Activated T-helper 17 cell treated with anti-CD3 and anti-CD28 coated beads, Interleukin-2, amount 50 U/mL, for 72 hours (primary cell): ENCODE data around the gene ZNF438. TPM values are rescaled to one million over a fixed set of nuclear protein-coding genes. Genes with fewer than 3 reads are reported as not detected.
"Not testable (repeated sequence)": the region's sequence is repeated elsewhere in the genome, so short reads cannot be mapped to it uniquely, and the experiment has no call there.

Source experiments
- ATAC-seq: fragments of 150-1000 bp; cut with Tn5 transposase; replicated peaks from 2 replicates; pipeline ENCODE4 v1.10.0; 2021; ENCODE audit warnings: mild to moderate bottlenecking, moderate library complexity
- H3K27ac Mint-ChIP-seq: one replicate; pipeline ENCODE4 v1.8.0; 2022; ENCODE audit warnings: mixed read lengths
- H3K27me3 Mint-ChIP-seq: one replicate; pipeline ENCODE4 v1.8.0; 2022; ENCODE audit warnings: mixed read lengths
- H3K36me3 Mint-ChIP-seq: one replicate; pipeline ENCODE4 v1.8.0; 2022; ENCODE audit warnings: low read depth, mild to moderate bottlenecking, mixed read lengths
- H3K4me1 Mint-ChIP-seq: one replicate; pipeline ENCODE4 v1.8.0; 2022; ENCODE audit warnings: mixed read lengths
- H3K4me3 Mint-ChIP-seq: one replicate; pipeline ENCODE4 v1.8.0; 2022; ENCODE audit warnings: mild to moderate bottlenecking, mixed read lengths
- H3K9me3 Mint-ChIP-seq: one replicate; pipeline ENCODE4 v1.8.0; 2022; ENCODE audit warnings: mixed read lengths
- total RNA-seq, 2 donors: library from RNA; stranded (reverse); gene quantifications; one replicate each; pipeline ENCODE4 v1.2.3, GENCODE V29; 2022

The ZNF438 gene
- total RNA-seq, 2 donors from 2014 or later = 5.1 to 6.2 TPM

DNA sequence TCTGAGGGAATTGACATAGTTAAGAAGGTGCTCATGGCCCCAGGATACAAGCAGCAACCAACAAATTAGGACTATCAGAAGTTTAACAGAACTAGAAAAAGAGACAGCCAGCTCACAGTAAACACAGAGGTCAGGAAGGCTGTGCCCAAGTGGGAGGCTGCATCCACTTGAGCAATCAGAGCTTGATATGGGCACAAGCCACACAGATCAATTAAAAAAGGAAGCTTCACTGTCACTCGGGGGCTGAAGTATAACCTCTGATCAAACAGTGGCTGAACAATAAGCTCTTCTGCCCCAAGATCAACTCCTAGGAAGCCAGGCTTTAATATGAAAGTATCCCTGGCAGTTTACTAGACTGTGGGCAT, 40.0 kb downstream of the ZNF438 start:
- ATAC-seq = no peak
- Mint-ChIP-seq H3K9me3 (peaks cover 4% of the 10 kb centered on the region), H3K27me3 (no peaks in the 10 kb centered on the region), H3K36me3 (no peaks in the 10 kb centered on the region), H3K4me1 (peaks cover 4% of the 10 kb centered on the region), H3K4me3 (no peak overlapping the region), H3K27ac (no peak overlapping the region)

DNA sequence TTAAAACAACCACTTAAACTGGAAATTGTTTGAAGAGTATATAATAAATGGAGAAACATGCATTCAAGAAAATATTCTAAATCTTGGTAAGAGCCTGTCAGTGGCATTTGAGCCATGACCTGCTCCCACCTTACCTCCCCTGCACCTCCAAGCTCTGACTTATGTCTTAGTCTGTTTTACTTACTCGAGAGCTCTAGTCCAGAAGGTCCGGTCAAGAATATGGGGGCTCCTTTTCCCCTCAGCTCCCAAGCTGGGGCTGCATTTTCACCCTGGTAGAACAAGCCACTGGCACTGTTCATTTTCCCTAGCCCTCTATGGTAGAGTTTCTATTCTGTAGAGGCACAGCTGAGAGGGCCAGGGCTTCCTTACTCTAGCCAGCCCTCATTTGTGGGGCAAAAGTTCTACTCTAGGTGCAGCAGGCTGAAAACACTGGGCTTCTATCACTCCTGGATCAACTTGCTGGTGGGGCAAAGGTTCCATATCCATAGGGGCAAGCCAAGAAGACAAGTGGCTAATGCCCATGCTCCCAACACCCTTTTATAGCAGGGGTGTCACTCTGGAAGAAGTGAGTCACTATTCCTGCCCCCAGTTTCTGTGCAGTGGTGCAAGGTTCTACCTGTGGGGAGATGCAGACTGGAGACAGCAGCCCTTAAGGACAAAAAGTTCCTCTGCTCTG, 40.6 kb downstream of the ZNF438 start:
- no peak for ATAC-seq
- Mint-ChIP-seq H3K36me3 (no peaks in the 10 kb centered on the region), H3K27ac (no peak overlapping the region), H3K4me3 (no peak overlapping the region), H3K4me1 (peaks cover 3% of the 10 kb centered on the region), H3K9me3 (peaks cover 4% of the 10 kb centered on the region), H3K27me3 (no peaks in the 10 kb centered on the region)

DNA sequence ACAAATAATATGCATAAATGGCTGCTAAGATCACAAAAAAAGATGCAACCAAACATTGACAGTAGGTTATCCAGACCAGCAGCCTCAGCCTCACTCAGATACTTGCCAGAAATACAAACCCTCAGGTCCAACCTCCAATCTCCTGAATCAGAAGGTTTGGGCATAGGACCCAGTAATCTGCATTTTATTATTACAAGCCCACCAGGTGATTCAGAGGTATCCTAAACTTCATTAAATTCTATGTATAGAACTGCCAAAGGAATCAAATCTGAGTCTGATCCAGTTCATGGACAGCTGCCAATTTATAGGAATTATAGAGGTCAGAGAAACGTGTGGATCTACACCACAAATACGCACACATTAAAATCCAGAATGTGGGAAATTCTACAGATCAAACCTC, 41.3 kb downstream of the ZNF438 start:
- H3K36me3 Mint-ChIP-seq = no peaks in the 10 kb centered on the region
- peaks cover 5% of the 10 kb centered on the region for H3K4me1 Mint-ChIP-seq
- peaks cover 4% of the 10 kb centered on the region for H3K9me3 Mint-ChIP-seq
- ATAC-seq = no peak
- H3K27me3 Mint-ChIP-seq = no peaks in the 10 kb centered on the region
- no peak overlapping the region for H3K4me3 Mint-ChIP-seq
- no peak overlapping the region for H3K27ac Mint-ChIP-seq

DNA sequence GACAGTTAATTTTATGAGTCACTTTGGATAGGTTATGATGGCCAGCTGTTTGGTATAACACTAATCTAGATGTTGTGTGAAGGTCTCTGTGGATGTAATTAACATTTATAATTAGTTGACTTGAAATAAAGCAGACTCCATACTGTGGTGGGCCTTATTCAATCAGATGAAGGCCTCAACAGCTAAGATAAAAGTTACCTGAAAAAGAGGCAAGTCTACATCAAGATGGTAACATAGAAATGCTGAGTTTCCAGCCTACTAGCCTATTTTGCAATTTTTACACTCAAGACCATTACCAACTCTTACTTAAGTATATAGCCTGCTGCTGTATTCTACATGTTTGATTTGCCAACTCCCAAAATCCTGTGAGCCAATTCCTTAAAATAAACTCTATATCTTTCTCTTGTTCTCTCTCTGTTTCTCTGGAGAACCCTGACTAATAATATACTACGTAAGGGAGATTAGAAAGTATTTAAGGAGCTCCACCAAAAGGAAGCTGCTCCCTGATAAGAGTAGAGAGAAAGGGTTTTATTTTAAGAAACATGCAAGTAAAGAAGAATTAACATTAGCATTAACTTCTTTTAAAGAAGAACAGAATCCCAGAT, 42.7 kb downstream of the ZNF438 start:
- no peaks in the 10 kb centered on the region for H3K27me3 Mint-ChIP-seq
- H3K9me3 Mint-ChIP-seq = no peaks in the 10 kb centered on the region
- H3K27ac Mint-ChIP-seq = peak overlapping the region; percentile 33
- H3K4me1 Mint-ChIP-seq = peaks cover 5% of the 10 kb centered on the region
- H3K4me3 Mint-ChIP-seq = no peak overlapping the region
- ATAC-seq = no peak
- no peaks in the 10 kb centered on the region for H3K36me3 Mint-ChIP-seq

DNA sequence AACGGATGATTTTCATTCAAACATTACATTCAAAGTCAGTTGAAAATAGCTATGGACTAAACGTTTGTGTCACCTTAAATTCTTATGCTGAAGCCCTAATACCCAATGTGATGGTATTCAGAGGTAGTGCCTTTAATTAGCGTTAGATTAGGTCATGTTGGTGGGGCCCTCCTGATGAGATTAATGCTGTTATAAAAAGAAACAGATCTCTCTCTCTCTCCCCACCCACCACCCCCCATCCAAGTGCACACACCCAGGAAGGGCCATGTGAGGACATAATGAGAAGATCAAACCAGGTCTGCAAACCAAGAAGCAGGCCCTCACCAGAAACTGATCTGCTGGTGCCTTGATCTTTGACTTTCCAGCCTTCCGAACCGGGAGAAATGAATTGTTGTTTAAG, 44.2 kb downstream of the ZNF438 start:
- peaks cover 5% of the 10 kb centered on the region for H3K4me1 Mint-ChIP-seq
- H3K27me3 Mint-ChIP-seq = no peaks in the 10 kb centered on the region
- no peaks in the 10 kb centered on the region for H3K36me3 Mint-ChIP-seq
- ATAC-seq = no peak
- H3K4me3 Mint-ChIP-seq = no peak overlapping the region
- H3K9me3 Mint-ChIP-seq = no peaks in the 10 kb centered on the region
- no peak overlapping the region for H3K27ac Mint-ChIP-seq

DNA sequence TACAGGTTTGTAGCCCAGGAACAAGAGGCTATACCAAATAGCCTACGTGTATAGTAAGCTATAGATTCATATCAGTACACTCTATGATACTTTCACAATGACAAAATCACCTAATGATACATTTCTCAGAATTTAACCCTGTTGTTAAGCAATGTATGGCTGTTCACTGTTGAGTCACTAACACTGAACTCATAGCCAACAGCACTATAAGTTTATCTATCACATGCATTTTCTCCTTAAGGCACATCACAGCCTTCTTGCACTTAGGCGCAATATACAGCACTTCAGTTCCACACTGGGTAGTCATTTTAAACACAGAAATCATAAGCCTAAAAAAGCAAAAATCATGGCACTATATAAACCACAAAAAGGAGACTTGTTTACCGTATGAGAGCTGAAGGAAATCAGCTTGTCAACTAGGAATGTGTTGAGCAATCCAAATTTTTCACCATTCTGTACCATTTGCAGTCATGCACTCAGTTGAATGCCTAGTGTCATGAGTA, 45.6 kb downstream of the ZNF438 start:
- Mint-ChIP-seq H3K36me3 (no peaks in the 10 kb centered on the region), H3K4me3 (peak overlapping the region; percentile 48)

DNA sequence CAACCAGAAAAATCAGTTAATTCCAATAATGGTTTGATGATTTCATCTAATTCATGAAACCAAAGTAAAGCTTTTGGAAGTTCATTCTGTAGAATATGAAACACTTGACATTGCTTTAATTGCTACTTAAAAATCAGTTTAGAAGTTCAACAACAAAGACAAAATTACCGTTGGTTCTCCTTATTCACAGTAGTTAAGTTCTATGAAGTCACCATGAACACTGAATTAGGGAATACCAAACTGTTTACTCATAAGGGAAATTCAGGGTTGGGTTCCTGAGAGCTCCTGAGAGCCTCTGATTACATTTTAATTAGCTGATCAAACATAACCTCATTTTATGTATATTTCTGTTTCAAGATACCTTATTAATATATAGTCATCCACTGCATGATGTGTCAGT, 46.2 kb downstream of the ZNF438 start:
- Mint-ChIP-seq H3K27me3 (no peaks in the 10 kb centered on the region), H3K4me1 (peaks cover 5% of the 10 kb centered on the region), H3K27ac (peak overlapping the region; percentile 77), H3K9me3 (no peaks in the 10 kb centered on the region), H3K4me3 (peak overlapping the region; percentile 46), H3K36me3 (no peaks in the 10 kb centered on the region)
- ATAC-seq = peak; percentile 72

More for the DNA sequence above, 45.6 kb downstream of the ZNF438 start:
- Mint-ChIP-seq H3K4me1 (peaks cover 5% of the 10 kb centered on the region), H3K27me3 (no peaks in the 10 kb centered on the region), H3K9me3 (no peaks in the 10 kb centered on the region), H3K27ac (peak overlapping the region; percentile 77)
- peak; percentile 94 for ATAC-seq

DNA sequence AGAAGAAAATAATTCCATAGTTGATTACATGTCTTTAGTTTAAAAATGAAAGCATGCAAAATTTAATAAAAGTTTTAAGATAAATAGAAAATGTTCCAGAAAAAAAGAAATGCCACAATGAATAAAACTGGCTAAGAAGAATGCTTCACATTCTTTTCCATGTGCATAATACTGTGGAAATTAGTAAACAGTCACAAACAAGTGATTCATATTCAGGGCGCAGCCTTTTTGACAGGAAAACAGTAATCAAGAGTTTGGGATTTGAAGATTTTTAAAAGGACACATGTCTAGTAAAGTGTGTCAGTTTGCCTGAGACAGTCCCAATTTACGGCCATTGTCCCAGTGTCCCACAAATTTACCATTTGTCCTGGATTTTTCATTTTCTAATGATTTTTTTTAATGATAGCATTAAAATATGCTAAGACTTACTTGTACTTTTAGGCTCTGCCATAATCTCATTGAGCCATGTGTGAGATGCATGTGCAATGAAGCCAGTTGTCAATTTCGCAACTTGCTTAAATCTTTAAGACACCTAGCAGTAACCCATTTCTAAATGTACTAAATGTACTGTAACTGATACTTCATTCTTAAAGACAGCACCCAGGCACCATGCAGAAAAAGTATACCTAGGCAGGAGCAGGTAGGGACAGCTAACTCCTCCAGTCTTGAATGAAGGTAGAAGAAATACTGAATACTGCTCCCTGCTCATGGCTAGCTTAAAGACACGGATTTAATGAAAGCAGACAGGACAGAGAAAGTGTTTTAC, 46.9 kb downstream of the ZNF438 start:
- Mint-ChIP-seq H3K27me3 (no peaks in the 10 kb centered on the region), H3K4me3 (peak overlapping the region; percentile 46), H3K27ac (peak overlapping the region; percentile 77), H3K4me1 (peaks cover 5% of the 10 kb centered on the region), H3K36me3 (no peaks in the 10 kb centered on the region), H3K9me3 (peaks cover 3% of the 10 kb centered on the region)
- no peak for ATAC-seq

DNA sequence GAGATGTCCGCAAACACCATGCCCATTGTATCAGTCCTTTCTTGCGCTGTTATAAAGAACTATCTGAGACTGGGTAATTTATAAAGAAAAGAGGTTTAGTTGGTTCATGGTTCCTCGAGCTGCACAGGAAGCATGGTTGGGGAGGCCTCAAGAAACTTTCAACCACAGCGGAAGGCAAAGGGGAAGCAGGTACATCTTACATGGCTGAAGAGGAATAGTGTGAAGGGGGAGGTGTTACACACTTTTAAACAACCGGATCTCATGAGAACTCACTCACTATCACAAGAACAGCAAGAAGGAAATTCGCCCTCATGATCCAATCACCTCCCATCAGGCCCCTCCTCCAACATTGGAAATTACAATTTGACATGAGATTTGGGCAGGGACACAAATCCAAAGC, 48.5 kb downstream of the ZNF438 start:
- not testable (repeated sequence) for H3K27me3 Mint-ChIP-seq, ATAC-seq, H3K36me3 Mint-ChIP-seq, H3K9me3 Mint-ChIP-seq, H3K27ac Mint-ChIP-seq, H3K4me1 Mint-ChIP-seq, H3K4me3 Mint-ChIP-seq

DNA sequence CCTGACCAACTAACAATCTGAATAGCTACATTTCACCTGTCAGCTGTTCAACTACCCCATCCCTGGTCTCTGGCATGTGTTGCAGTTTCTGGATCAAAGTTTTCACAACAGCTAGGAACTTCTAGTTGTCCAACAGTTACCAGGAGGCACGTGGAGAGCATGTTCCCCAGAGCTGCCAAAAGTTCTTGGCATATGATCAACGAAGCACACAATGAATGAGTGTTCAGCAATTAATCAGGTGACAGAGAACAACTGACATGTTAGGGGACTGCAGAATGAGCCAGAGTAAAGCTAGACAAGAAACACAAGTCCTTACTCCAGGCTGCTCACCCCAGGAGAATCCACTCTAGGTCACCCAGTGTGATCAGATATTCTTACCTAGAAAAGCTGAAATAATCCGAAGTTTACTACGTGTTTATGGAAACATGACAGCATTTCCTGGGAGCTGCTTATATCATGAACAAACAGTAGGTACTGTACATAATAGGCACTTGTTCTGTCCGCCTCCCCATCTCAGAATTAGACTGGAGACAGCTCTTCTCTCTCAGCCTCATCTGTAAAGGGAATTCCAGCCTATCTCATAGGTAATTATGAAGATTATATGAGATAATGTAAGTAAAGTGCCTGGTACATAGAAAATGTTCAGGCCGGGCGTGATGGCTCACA, 50.6 kb downstream of the ZNF438 start:
- Mint-ChIP-seq H3K4me3 (no peak overlapping the region), H3K27me3 (no peaks in the 10 kb centered on the region), H3K27ac (no peak overlapping the region), H3K36me3 (no peaks in the 10 kb centered on the region), H3K9me3 (peaks cover 4% of the 10 kb centered on the region), H3K4me1 (peaks cover 2% of the 10 kb centered on the region)
- no peak for ATAC-seq

DNA sequence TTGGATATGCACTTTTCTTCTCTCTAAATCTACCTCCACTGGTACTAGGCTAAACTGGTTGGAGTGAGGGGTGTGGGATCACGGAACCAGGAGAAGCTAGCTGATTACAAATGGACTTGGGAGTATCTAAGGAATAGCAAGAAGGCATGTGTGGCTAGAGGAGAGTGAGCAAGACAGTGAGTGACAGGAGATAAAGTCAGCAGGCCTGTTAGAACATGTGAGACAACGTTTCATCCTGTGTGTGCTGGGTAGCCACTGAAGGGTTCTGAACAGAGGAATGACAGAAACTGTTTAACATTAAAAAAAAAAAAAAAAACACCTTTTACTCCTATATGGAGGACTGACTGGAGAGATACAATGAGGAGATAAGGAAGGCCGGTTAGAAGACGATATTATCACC, 51.7 kb downstream of the ZNF438 start:
- no peak for ATAC-seq
- H3K27ac Mint-ChIP-seq = peak overlapping the region; percentile 9
- no peak overlapping the region for H3K4me3 Mint-ChIP-seq
- H3K27me3 Mint-ChIP-seq = no peaks in the 10 kb centered on the region
- H3K4me1 Mint-ChIP-seq = no peaks in the 10 kb centered on the region
- no peaks in the 10 kb centered on the region for H3K36me3 Mint-ChIP-seq
- peaks cover 4% of the 10 kb centered on the region for H3K9me3 Mint-ChIP-seq

DNA sequence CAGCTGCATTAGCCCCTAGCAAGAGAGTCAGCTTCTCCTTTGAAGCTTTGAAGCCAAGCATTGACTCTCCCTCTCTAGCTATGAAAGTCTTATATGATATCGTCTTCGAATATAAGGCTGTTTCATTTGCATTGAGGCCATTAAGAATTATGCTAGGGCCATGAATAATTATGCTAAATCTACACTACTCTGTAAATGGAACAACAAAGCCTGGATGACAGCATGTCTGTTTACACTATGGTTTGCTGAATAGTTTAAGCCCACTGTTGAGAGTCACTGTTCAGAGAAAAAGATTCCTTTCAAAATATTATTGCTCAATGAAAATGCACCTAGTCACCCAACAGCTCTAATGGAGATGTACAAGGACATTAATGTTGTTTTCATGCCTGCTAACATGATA, 52.8 kb downstream of the ZNF438 start:
- H3K9me3 Mint-ChIP-seq = peaks cover 4% of the 10 kb centered on the region
- H3K27ac Mint-ChIP-seq = no peak overlapping the region
- H3K4me1 Mint-ChIP-seq = no peaks in the 10 kb centered on the region
- H3K36me3 Mint-ChIP-seq = no peaks in the 10 kb centered on the region
- H3K27me3 Mint-ChIP-seq = no peaks in the 10 kb centered on the region
- H3K4me3 Mint-ChIP-seq = no peak overlapping the region
- no peak for ATAC-seq

DNA sequence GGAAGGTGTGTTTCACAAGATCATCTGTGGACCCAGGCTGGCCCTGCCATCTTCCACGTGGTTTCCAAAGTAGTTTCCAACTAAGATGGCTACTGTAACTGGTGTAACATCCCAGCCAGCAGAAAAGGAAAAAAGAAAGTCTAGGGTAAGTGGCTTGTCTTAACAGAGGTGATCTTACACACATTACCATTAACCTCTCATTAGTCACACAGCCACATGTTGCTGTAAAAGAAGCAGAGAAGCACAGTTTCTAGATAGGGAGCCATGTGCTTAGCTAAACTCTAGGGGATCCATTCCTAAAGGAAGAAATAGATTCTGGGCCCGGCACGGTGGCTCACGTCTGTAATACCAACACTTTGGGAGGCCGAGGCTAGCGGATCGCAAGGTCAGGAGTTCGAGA, 54.3 kb downstream of the ZNF438 start:
- Mint-ChIP-seq H3K4me1 (no peaks in the 10 kb centered on the region), H3K27ac (no peak overlapping the region), H3K36me3 (no peaks in the 10 kb centered on the region), H3K9me3 (peaks cover 4% of the 10 kb centered on the region), H3K4me3 (no peak overlapping the region), H3K27me3 (no peaks in the 10 kb centered on the region)
- no peak for ATAC-seq

DNA sequence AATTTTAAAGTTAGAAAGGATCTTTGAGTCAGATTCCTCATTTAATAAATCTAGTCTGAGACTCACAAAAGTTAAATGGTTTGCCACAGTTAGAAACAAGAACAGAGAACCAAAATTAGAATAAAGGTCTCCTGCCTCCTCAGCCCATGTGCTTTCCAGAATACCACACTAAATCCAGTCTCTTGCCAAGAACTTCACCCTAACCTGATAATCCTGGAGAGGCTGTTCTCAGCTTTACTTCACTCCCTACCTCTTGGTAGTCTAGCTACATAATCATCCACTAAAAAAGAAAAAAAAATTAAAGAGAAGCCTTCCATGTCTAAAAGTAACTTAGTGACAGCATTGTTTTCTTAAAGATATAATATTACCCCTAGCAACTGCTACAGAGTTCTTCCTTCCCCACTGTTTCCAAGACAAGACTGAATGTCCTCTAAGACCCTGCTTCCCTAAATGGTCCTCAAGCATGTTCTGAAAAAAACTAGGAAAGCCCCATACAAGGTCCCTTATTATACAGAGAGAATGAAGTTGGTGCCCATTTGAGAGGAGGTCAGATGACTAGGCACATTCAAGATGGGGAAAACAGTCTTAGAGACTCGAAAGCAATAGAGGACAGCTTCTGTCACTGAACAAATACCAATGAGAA, 56.8 kb downstream of the ZNF438 start:
- H3K9me3 Mint-ChIP-seq = peaks cover 3% of the 10 kb centered on the region
- ATAC-seq = no peak
- no peak overlapping the region for H3K27ac Mint-ChIP-seq
- H3K4me1 Mint-ChIP-seq = peaks cover 5% of the 10 kb centered on the region
- no peak overlapping the region for H3K4me3 Mint-ChIP-seq
- no peaks in the 10 kb centered on the region for H3K36me3 Mint-ChIP-seq
- H3K27me3 Mint-ChIP-seq = no peaks in the 10 kb centered on the region
